Muscle of back (tissue), 11 donors: ENCODE results near the gene C1QTNF12. TPM values are rescaled to one million over a fixed set of nuclear protein-coding genes. Genes with fewer than 3 reads are reported as not detected.

Experiments used
- DNase-seq, 3 donors: peaks; one replicate each; pipeline versions ENCODE4 v3.0.0 to v3.0.0-alpha.2; 2013
- polyA plus RNA-seq, 10 donors: library from polyadenylated mRNA; unstranded; fragments of 120-200 nt; gene quantifications; one replicate each; pipeline ENCODE4 v1.2.1, GENCODE V29; 2013; ENCODE audit not compliant: insufficient read length in 10 of 10

C1QTNF12 gene
- polyA plus RNA-seq, 10 donors = 1.0 to 6.7 (median 2.7) TPM

- DNase-seq = no peak
These were observed 32.9 kb downstream of the C1QTNF12 start, which contains the start of gene TNFRSF4 for GRCh38 chr1:1213345-1214265. Gene TNFRSF4, minus strand, starts transcription at chr1:1214153. Its CDS starts 26 bp downstream, at chr1:1214127.

- DNase-seq = peak in 1 of 3 donors; percentile 45
These were observed 33.7 kb downstream of the C1QTNF12 start for GRCh38 chr1:1212780-1213344.

- DNase-seq = no peak
These were observed 34.7 kb downstream of the C1QTNF12 start for GRCh38 chr1:1211541-1212441.

GRCh38 chr1:1210726-1211540, 35.6 kb downstream of the C1QTNF12 start:
- no peak for DNase-seq

- DNase-seq = peak in 1 of 3 donors; percentile 58
These were observed 37.6 kb downstream of the C1QTNF12 start for GRCh38 chr1:1208713-1209433.

- DNase-seq = no peak
These were observed 39.0 kb downstream of the C1QTNF12 start for GRCh38 chr1:1207571-1207892.

- no peak for DNase-seq
These were observed 39.5 kb downstream of the C1QTNF12 start for GRCh38 chr1:1206966-1207531.

- peak in 1 of 3 donors; percentile 43 for DNase-seq
These were observed 40.1 kb downstream of the C1QTNF12 start, which contains the start of gene TNFRSF18 for GRCh38 chr1:1206376-1206965. Gene TNFRSF18, minus strand, starts transcription at chr1:1206592. Its CDS starts 21 bp downstream, at chr1:1206571.

- peak in 1 of 3 donors; percentile 45 for DNase-seq
These were observed 40.6 kb downstream of the C1QTNF12 start for GRCh38 chr1:1205769-1206375.

GRCh38 chr1:1204998-1205768, 41.3 kb downstream of the C1QTNF12 start:
- no peak for DNase-seq

GRCh38 chr1:1204425-1204920, 42.0 kb downstream of the C1QTNF12 start:
- no peak for DNase-seq

GRCh38 chr1:1203561-1204424, 42.7 kb downstream of the C1QTNF12 start:
- peak in 1 of 3 donors; percentile 59 for DNase-seq

GRCh38 chr1:1202831-1203560, 43.5 kb downstream of the C1QTNF12 start:
- DNase-seq = no peak

GRCh38 chr1:1200876-1201810, 45.4 kb downstream of the C1QTNF12 start:
- peak in 2 of 3 donors; percentile 71 to 78 for DNase-seq
